ENCODE results near the gene KRT75.

DNA sequence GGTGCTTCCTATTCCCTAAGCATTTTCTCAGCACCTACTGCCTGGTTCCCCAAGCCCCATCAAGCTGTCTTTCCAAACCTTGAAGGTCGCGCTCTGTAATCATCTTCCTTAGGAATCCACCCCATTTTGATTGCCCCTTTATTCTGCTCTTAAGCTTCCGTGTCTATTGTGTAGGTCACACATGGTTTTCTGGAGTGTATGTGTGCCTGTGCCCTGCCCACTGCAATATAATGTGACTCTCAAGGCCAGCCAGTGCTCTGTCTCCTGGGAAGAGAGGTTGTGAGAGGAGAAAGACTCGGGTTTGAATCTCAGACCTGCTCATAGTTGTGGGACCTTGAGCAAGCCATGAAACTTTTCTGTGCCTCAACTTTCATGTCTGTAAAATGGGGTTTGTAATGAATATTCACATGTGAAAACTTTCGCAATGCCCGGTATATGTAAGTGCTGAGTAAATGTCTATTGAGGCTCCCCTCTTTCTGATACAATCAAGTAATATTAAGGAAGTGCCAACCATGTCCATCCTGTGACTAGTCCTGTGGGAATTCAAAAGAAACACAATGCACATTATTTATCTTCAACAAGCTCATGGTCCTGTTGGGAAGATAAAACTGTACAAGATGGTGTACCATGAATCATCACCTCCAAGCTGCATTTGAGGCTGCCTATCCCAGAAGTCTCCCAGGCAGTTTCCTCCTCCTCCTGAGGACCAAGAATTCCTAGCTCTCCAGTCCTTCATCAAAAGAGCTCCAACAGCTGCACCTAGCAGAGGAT is 774 bp upstream of the KRT75 start:
- TF ChIP-seq, protein P1, sequence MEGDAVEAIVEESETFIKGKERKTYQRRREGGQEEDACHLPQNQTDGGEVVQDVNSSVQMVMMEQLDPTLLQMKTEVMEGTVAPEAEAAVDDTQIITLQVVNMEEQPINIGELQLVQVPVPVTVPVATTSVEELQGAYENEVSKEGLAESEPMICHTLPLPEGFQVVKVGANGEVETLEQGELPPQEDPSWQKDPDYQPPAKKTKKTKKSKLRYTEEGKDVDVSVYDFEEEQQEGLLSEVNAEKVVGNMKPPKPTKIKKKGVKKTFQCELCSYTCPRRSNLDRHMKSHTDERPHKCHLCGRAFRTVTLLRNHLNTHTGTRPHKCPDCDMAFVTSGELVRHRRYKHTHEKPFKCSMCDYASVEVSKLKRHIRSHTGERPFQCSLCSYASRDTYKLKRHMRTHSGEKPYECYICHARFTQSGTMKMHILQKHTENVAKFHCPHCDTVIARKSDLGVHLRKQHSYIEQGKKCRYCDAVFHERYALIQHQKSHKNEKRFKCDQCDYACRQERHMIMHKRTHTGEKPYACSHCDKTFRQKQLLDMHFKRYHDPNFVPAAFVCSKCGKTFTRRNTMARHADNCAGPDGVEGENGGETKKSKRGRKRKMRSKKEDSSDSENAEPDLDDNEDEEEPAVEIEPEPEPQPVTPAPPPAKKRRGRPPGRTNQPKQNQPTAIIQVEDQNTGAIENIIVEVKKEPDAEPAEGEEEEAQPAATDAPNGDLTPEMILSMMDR (IDR thresholded peaks at IDR 0.05): no peak
- TF ChIP-seq POLR2A (IDR thresholded peaks at IDR 0.05) (no peak), POLR2AphosphoS5 (IDR thresholded peaks at IDR 0.05) (no peak)

Data from transverse colon (tissue), 4 donors.